ENCODE measurements around the gene RBMY1B.
"Not testable (repeated sequence)": the region's sequence is repeated elsewhere in the genome, so short reads cannot be mapped to it uniquely, and the experiment has no call there.

The RBMY1B gene

DNA sequence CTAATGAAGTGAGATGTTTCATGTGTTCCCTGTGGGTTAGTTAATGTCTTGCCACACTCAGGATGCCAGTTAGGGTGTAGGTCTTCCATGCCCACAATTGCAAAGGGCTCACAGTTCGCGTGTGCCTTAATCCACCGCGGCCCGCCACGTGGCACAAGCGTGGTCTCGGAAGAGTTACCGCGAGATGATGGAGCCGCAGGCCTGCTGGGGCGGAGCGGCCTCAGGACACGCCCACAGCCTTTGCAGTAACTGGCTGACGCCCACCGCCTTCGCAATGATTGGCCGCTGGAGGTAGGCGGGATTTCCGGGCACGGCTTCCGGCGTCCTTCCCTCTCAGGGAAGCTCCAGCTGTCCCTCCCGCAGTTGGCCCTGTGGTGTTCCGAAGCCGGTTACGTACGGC lies at the start of gene RBMY1B:
TSS of gene RBMY1B (plus strand) at position 301 of the 400 bp plus-strand sequence. CDS start 2,013 bp downstream, outside the sequence.
- DNase-seq (ENCODE audit: low read depth), result not testable (repeated sequence)

DNA sequence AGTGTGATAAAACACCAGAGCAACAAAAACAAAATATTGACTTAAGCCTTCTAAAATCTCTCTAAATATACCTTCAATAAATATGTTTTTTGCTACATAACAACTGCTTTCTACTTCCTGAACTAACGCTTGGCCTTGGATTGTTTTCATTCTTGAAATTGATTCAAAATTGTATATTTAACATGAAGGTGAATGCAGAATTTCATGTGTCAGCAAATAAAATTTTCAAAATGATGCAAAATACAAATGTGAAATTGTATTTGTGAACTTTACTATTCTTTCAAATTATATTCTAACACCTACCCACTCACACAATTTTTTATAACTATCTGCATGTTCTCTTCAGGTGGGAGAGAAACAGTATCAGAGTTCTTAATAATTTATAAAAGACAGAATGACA lies 48.2 kb upstream of the RBMY1B start:
- DNase-seq (ENCODE audit: low read depth), result not testable (repeated sequence)

DNA sequence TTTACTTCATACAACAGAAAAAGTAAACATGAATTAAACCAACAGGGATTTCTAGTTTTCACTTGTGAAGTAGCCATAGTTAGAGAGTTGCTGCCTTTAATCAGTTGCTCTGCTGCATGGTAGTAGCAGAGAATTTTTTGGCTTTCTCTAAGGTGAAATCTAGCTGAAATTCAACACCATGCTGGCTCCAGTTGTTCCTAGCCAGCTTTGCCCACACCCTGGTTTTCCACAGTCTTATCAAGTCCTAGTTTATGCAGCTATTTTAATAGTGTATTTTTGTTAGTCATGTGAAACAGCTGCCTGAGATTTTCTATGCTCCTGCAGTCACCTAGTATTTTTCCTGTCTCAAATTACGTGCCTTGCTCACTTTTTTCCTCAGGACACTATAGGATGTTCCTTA lies 28.2 kb upstream of the RBMY1B start:
- no peak for DNase-seq (ENCODE audit: low read depth)

DNA sequence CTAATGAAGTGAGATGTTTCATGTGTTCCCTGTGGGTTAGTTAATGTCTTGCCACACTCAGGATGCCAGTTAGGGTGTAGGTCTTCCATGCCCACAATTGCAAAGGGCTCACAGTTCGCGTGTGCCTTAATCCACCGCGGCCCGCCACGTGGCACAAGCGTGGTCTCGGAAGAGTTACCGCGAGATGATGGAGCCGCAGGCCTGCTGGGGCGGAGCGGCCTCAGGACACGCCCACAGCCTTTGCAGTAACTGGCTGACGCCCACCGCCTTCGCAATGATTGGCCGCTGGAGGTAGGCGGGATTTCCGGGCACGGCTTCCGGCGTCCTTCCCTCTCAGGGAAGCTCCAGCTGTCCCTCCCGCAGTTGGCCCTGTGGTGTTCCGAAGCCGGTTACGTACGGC lies 23.4 kb downstream of the RBMY1B start, which contains the start of gene RBMY1A1:
TSS of gene RBMY1A1 (plus strand) at position 301 of the 400 bp plus-strand sequence. CDS start 2,013 bp downstream, outside the sequence.
- DNase-seq (ENCODE audit: low read depth), result not testable (repeated sequence)

DNA sequence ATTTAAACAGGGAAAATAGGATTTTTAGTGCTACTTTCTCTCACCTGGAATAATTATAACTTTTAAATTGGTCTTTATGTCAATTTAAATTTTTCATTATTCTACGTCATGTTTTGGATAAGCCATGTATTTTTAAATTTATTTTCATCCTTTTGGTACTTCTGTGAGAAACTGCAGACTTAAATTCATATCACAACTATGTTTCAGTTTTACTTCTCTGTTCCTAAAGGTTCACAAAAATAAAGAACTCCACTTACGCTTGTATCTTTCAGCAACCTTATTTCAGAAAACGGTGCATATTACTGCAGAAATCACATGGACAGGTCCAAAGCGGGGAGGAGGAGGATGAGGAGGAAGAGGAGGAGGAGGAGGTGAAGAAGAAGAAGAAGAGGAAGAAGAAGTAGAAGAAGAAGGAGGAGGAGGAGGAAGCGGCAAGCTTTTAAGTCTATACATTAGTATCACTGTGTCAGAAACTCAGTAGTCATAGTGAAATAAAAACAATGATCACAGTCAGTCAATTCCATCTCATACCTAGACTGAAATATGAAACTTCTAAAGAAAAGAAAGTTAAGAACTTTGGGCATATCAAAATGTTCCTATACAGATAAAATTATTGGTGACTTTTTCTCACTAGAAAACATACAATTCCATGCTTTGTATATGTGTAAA lies 48.3 kb downstream of the RBMY1B start:
- not testable (repeated sequence) for DNase-seq (ENCODE audit: low read depth)
